Karpas-422 (cell line): ENCODE measurements around the gene TTYH3. TPM values are rescaled to one million over a fixed set of nuclear protein-coding genes. Genes with fewer than 3 reads are reported as not detected.
A peak's percentile ranks its signal among the peaks of the same experiment; 100 is the strongest.
"Not testable (repeated sequence)": the region's sequence is repeated elsewhere in the genome, so short reads cannot be mapped to it uniquely, and the experiment has no call there.

Experiments used
- DNase-seq: peaks from one replicate; pipeline ENCODE4 v3.0.0-alpha.2; 2015
- H2AFZ ChIP-seq: fragments of 200-600 bp; sonication (generic); 2 replicates; pipeline ENCODE4 v1.6.1; 2014; ENCODE audit warnings: antibody characterized with exemption, low read length, mixed read lengths
- H3K27ac ChIP-seq: fragments of 200-600 bp; sonication (generic); 2 replicates; pipeline ENCODE4 v1.5.1; 2014; ENCODE audit warnings: mild to moderate bottlenecking, low read length, moderate library complexity
- H3K27me3 ChIP-seq: fragments of 200-600 bp; sonication (generic); 2 replicates; pipeline ENCODE4 v1.6.1; 2014; ENCODE audit warnings: low read length, mixed read lengths
- H3K36me3 ChIP-seq: fragments of 200-600 bp; sonication (generic); 2 replicates; pipeline ENCODE4 v1.6.1; 2014; ENCODE audit warnings: low read length, mixed read lengths; ENCODE audit not compliant: insufficient read depth
- H3K4me1 ChIP-seq: fragments of 200-600 bp; sonication (generic); 2 replicates; pipeline ENCODE4 v1.6.1; 2014; ENCODE audit warnings: mild to moderate bottlenecking, low read length, mixed read lengths
- H3K4me2 ChIP-seq: fragments of 200-600 bp; sonication (generic); 2 replicates; pipeline ENCODE4 v1.6.1; 2014; ENCODE audit warnings: low read length, low read depth, mild to moderate bottlenecking; ENCODE audit not compliant: poor library complexity, severe bottlenecking
- H3K4me3 ChIP-seq: fragments of 200-600 bp; sonication (generic); 2 replicates; pipeline ENCODE4 v1.5.1; 2014; ENCODE audit warnings: mild to moderate bottlenecking, antibody characterized with exemption, low read length, mixed read lengths
- H3K79me2 ChIP-seq: fragments of 200-600 bp; sonication (generic); 2 replicates; pipeline ENCODE4 v1.6.1; 2014; ENCODE audit warnings: mild to moderate bottlenecking, low read length, mixed read lengths
- H3K9ac ChIP-seq: fragments of 200-600 bp; sonication (generic); 2 replicates; pipeline ENCODE4 v1.6.0; 2014; ENCODE audit warnings: low read length
- H3K9me2 ChIP-seq: fragments of 200-600 bp; sonication (generic), shearing (Covaris generic); replicated peaks from 2 replicates; pipeline ENCODE4 v1.6.0; 2014; ENCODE audit warnings: mild to moderate bottlenecking, low read length, moderate library complexity; ENCODE audit not compliant: insufficient read depth
- H3K9me3 ChIP-seq: fragments of 300-700, 200-600 bp; sonication (generic); 2 replicates; pipeline ENCODE4 v1.6.1; 2014; ENCODE audit warnings: low read length, mixed read lengths
- H4K20me1 ChIP-seq: fragments of 200-600 bp; sonication (generic); 2 replicates; pipeline ENCODE4 v1.6.1; 2014; ENCODE audit warnings: mild to moderate bottlenecking, antibody characterized with exemption, low read length, low read depth; ENCODE audit not compliant: insufficient read depth
- total RNA-seq: library from RNA; depleted of rRNA; stranded (reverse); fragments of >200 nt; shearing (Covaris generic); gene quantifications from 2 replicates; pipeline ENCODE4 v1.2.3, GENCODE V29; 2014; ENCODE audit warnings: low replicate concordance

The TTYH3 gene
- total RNA-seq, 1 experiment from 2014 or later: 0.37 TPM

DNA sequence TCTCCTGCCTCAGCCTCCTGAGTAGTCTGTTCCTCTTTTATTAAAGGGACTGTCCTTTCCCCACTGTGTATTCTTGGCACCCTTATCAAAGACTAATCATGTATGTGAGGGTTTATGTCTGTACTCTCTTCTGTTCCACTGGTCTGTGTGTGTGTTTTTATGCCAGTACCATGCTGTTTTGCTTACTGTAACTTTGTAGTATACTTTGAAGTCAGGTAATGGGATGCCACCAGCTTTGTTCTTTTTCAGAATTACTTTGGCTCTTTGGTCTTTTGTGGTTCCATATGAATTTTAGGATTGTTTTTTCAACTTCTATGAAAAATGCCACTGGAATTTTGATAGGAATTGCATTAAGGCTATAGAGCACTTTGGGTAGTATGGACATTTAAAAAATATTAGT is 42.1 kb downstream of the TTYH3 start:
- H3K36me3 ChIP-seq: no peaks in the 10 kb centered on the region
- no peaks in the 10 kb centered on the region for H4K20me1 ChIP-seq
- no peak overlapping the region for H2AFZ ChIP-seq
- no peaks in the 10 kb centered on the region for H3K79me2 ChIP-seq
- H3K9me3 ChIP-seq: no peaks in the 10 kb centered on the region
- no peak overlapping the region for H3K4me3 ChIP-seq
- no peak overlapping the region for H3K27ac ChIP-seq
- no peaks in the 10 kb centered on the region for H3K27me3 ChIP-seq
- H3K4me2 ChIP-seq: no peak overlapping the region
- H3K9me2 ChIP-seq: no peaks in the 10 kb centered on the region
- no peak overlapping the region for H3K9ac ChIP-seq
- no peaks in the 10 kb centered on the region for H3K4me1 ChIP-seq
- DNase-seq: no peak

DNA sequence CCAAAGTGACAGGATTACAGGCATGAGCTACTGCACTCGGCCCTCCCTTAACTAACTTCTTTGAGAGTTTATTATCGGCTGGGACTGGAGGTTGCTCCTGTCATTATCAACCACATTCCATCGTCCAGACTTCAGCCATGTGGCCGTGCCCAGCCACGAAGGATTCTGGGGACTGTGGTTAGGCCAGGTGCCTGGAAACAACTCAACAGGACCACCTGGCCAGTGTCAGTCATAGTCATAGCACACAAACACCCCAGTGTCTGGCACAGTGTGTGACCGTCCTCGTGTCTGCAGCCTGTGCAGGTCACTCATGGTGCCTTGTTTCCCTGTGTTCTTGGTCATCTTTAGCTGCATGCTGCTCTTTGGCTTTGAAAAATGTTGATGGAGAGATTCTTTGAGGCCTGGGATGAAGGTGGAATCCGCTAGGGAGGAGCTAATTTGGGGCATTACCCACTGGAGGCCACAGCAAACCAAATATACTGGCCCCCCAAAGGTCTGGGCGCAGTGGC is 43.5 kb downstream of the TTYH3 start:
- Histone ChIP-seq H4K20me1 (no peaks in the 10 kb centered on the region), H3K9me3 (no peaks in the 10 kb centered on the region), H3K27ac (no peak overlapping the region), H3K4me2 (no peak overlapping the region), H3K4me1 (no peaks in the 10 kb centered on the region), H3K9me2 (no peaks in the 10 kb centered on the region), H3K79me2 (no peaks in the 10 kb centered on the region), H3K9ac (no peak overlapping the region), H3K36me3 (no peaks in the 10 kb centered on the region), H3K27me3 (no peaks in the 10 kb centered on the region), H2AFZ (no peak overlapping the region), H3K4me3 (no peak overlapping the region)
- DNase-seq: no peak

DNA sequence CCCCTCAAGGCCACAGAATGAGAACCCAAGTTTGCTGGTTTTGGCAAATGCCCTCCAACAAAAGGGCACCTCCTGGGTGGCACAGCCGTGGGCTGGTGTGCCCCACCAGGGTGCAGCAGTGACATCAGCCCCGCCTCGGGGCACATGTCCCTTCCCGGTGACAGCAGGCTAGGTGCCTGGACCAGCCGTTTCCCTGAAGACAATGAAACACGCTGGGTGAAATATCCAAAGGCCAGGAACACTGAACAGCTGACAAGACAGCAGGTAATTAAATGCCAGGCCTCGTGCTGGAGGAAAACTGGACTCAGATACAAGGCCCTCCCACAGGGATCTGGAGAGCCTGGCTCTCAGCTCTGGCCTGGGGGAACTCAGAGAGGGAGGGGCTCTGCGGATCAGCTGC is 44.8 kb downstream of the TTYH3 start:
- DNase-seq, H3K4me1 ChIP-seq: not testable (repeated sequence)

DNA sequence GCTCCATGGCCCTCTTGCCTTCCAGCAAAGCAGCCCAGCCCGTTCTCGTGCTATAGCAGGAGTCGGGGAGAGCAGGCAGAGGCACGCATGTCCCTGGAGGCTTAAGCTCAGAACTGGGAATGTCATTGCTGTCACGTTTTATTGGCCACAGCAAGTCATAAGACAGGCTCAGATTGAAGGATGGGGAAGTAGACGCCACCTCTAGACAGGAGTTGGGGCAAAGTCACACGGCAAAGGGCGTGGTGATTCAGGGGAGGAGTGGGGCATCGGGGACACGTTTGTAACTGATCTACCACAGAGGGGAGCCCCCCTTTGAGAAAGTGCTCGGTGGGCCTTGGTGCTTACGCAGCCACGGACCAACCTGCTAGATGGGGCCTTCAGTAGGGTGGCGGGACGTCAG is 46.7 kb downstream of the TTYH3 start:
- H3K9ac ChIP-seq, H3K4me1 ChIP-seq, H3K9me2 ChIP-seq, H3K4me3 ChIP-seq, H3K36me3 ChIP-seq, H3K9me3 ChIP-seq, H3K79me2 ChIP-seq, H3K4me2 ChIP-seq, H3K27me3 ChIP-seq, H3K27ac ChIP-seq, H2AFZ ChIP-seq, DNase-seq, H4K20me1 ChIP-seq: not testable (repeated sequence)

More for the DNA sequence above, 44.8 kb downstream of the TTYH3 start:
- H3K27me3 ChIP-seq, H3K27ac ChIP-seq, H3K9me2 ChIP-seq, H4K20me1 ChIP-seq, H2AFZ ChIP-seq, H3K36me3 ChIP-seq, H3K4me3 ChIP-seq, H3K79me2 ChIP-seq, H3K9ac ChIP-seq, H3K9me3 ChIP-seq, H3K4me2 ChIP-seq: not testable (repeated sequence)

DNA sequence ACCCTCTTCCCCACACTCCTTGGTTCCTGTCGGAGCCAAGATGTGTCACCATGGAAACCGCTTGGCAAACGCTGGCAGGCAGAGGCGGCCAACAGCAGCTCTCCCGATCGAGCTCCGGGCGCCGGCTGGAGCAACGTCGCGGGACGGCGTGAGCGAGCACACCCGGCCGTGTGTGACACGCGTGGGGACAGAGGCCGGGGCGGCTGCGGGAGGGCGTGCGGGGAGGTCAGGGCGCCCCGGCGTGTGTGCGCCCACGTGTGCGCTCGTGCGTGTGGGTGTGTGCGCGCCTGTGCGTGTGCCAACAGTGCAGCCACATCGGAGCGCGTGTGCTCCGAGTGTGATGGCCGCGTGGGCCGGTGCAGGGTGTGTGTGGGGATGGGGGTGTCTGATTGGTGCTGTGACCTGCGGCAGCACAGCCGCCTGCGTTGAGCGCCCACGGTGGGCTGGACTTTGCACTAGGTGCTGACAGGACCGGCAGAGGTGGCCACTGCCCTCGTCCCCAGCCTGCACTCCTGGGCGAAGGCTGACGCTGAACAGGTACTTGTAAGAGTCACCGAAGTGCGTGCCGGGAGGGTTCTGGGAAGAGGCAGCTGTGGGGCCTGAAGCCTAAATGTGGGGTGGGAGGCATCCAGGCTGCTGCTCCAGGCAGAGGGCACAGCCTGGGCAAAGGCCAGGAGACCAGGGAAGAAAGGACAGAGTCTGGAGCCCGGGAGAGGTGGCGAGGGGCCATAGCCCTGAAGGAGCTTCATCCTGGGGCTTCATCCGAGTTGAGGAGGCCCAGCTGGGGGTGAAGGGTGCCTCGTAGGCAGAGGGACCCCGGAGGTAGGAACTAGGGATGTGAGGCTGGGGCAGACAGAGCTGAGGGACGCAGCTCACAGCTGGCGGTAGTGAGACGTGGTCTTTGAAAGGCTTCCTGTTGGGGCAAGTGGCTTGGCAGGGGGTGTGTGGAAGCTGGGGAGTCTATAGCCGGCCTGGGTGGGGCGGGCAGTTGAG is 47.6 kb downstream of the TTYH3 start:
- H3K4me1 ChIP-seq, H2AFZ ChIP-seq, H3K36me3 ChIP-seq, H3K4me3 ChIP-seq, H3K27me3 ChIP-seq, H3K9me3 ChIP-seq, H3K27ac ChIP-seq, H3K79me2 ChIP-seq, H3K9me2 ChIP-seq, H4K20me1 ChIP-seq, DNase-seq, H3K9ac ChIP-seq, H3K4me2 ChIP-seq: not testable (repeated sequence)

- H3K27ac ChIP-seq: no peak overlapping the region
- H4K20me1 ChIP-seq: no peaks in the 10 kb centered on the region
- H3K9me3 ChIP-seq: no peaks in the 10 kb centered on the region
- H3K4me1 ChIP-seq: no peaks in the 10 kb centered on the region
- no peak overlapping the region for H3K9ac ChIP-seq
- no peaks in the 10 kb centered on the region for H3K27me3 ChIP-seq
- H3K4me2 ChIP-seq: no peak overlapping the region
- no peak overlapping the region for H3K4me3 ChIP-seq
- no peak for DNase-seq
- no peaks in the 10 kb centered on the region for H3K9me2 ChIP-seq
- no peaks in the 10 kb centered on the region for H3K36me3 ChIP-seq
- no peak overlapping the region for H2AFZ ChIP-seq
- no peaks in the 10 kb centered on the region for H3K79me2 ChIP-seq
These were observed 48.5 kb downstream of the TTYH3 start for GRCh38 chr7:2680256-2680655.

DNA sequence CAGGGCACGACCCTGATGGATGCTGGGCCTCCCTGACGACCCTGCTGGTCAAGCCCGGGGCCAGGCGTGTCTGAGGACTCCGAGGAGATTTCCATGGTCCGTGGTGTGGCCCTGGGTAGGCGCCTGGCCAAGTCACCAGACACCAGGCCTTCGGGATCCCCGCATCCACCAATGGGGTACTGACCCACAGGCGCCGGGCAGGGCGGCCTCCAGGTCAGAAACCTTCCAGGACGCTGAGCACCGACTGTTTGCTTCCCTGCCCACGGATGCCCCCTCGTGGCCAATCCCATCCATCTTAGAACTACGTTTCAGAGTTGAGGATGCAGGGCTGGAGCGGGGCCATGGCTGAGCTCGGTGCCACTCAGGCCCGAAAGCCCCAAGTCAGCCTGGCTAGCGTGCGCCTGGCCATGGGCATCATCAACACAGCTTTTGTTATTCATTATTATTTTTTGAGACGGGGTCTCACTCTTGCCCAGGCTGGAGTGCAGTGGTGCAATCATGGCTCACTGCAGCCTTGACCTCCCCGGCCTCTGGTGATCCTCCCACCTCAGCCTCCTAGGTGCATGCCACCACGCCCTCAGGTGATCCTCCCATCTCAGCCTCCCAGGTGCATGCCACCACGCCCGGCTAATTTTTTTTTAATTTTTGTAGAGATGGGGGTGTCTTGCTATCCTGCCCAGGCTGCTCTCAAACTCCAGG is 49.2 kb downstream of the TTYH3 start:
- H3K27ac ChIP-seq: no peak overlapping the region
- H3K79me2 ChIP-seq: no peaks in the 10 kb centered on the region
- no peaks in the 10 kb centered on the region for H3K9me3 ChIP-seq
- H3K4me3 ChIP-seq: no peak overlapping the region
- H3K4me2 ChIP-seq: no peak overlapping the region
- peak; percentile 80 for DNase-seq
- no peaks in the 10 kb centered on the region for H4K20me1 ChIP-seq
- H3K27me3 ChIP-seq: no peaks in the 10 kb centered on the region
- H2AFZ ChIP-seq: no peak overlapping the region
- no peaks in the 10 kb centered on the region for H3K36me3 ChIP-seq
- no peaks in the 10 kb centered on the region for H3K4me1 ChIP-seq
- no peak overlapping the region for H3K9ac ChIP-seq
- no peaks in the 10 kb centered on the region for H3K9me2 ChIP-seq
